G401 (cell line): ENCODE results near the gene FTH1. TPM values are rescaled to one million over a fixed set of nuclear protein-coding genes. Genes with fewer than 3 reads are reported as not detected.

Source experiments
- DNase-seq: peaks from one replicate; pipeline ENCODE4 v3.0.0-alpha.2; 2015; ENCODE audit warnings: low spot score
- in situ Hi-C: cut with HindIII; loops from 2 replicates; pipeline ENCODE4 v1.10.0; 2016; ENCODE audit warnings: low sequenced_read_pairs, mixed read lengths
- total RNA-seq: library from RNA; depleted of rRNA; stranded (reverse); fragments of >200 nt; shearing (Covaris generic); gene quantifications from 2 replicates; pipeline ENCODE4 v1.2.3, GENCODE V29; 2014

FTH1 gene
- total RNA-seq, 1 experiment from 2014 or later, result 699 TPM

DNA sequence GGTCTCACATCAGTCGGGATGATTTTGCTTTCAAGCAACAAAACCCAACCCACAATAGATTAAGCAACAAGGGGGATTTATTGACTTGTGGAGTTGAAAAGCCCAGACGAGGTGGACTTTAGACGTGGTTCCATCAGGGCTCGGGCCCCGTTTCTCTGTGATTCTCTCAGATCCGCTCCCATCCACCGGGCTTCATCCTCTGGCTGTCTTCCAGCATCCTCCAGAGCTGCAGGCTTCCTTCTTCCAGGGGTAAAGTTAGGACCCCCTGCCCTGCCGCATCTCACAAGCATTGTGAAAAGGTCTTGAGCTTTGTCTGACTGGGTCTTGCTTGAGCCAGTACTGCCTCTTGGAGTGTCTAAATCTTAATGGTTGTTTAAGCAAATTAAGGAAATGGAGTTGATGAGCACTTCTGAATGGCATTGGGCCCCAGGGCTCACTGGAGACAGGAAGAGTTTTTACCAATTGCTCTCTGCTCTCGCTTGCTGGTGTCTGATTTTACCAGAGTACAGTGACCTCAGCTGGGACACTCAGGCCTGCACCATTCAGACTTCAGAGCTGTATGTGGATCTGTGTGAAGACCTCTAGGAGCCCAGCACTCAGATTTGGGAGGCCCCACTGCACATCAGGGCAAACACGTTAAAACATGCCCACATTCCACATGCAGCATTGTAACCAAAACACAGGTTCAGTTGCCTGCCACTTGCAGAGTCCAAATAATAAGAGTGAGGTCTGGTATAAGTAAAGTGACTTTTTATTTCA lies 13.5 kb upstream of the FTH1 start:
- DNase-seq, result no peak
- in situ Hi-C loops, result no loop called here

DNA sequence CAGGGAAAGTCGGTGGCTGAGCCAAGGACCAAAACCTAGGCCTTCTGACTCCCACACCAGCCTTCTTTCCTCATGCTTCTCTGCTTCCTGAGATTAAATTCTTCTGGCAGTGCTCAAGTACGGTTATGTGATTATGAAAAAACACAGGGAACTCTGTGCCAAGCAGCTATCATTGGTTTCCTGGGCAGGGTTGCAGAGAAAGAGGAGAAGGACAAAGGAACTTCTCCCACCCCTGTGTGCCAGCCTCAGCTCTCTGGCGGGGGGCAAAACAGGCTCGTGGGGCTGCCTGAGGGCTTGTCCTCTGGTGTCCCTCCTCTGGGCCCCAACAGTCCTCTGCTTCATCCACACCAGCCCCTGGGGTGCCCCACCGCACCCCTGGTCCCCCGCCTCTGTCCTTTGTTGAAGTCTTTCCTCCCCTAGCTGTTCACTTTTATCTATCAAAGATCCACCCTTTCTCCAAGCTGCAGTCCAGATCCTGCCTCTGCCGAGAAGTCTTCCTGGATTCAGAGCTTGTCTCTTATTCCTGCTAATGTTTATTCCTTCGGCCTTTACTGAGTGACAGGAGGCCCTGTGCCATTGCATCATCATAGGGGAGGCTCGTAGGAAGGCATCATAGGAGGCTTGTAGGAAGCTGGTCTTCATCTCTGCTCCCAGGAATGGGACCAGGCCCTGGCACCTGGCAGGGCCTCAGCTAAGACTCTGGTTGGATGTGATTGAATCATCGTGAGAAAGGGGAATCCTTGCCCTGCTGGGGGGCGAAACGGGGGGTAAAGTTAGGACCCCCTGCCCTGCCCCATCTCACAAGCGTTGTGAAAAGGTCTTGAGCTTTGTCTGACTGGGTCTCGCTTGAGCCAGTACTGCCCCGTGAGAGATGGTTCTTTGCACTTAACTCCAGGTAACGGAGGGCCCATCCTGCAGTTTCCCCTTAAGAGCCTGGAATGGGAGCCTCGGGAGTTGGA lies 11.5 kb upstream of the FTH1 start:
- no peak for DNase-seq
- in situ Hi-C loops, result no loop called here

DNA sequence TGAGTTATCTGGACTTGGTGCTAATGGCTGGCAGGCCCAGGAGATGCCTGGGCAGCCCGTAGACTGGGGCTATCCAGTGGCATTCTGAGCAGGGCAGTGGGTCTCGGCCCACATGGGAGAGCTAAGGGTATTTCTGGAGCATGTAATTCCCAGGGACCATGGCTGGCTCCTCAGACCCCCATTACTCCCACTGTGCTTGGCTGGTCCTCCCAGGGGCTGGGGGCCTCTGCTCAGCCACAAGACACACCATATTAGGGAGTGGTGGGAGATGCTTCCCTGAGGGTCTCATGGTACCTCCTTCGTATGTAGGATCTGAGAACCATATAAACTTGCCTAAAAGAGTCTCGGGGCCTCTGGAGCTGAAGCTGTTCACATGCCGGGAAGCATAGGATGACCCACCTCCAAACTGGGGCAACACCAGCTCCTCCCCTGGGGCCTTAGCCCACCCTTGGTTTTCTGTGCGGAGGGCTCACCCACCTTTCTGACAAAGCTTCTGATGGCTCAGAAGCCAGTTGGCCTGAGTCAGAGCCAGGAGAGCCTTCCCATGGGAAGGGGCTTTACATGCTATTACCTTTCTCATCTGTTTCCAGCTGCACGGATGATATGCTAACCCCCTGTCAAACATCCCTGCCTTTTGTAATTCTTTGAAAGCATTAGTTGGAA lies 9.5 kb upstream of the FTH1 start:
- no peak for DNase-seq
- in situ Hi-C loops, result no loop called here

DNA sequence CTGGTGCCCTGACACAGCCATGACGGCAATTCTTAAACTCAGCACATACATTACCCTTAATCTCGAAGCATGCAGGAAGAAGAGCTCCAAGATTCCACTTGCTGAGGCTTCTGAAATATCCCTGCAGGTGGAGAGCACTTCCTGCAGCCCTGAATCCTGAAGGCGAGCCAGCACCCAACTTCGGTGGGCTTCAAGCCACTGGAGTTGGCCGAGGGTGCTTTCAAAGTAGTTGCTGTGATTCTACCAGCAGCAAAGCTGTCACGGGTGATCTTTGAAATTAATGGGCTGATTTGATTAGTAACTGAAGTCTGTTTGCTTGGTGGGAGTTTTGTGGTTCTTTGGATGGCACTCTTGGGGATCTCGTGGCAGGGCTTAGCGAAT lies 9.0 kb upstream of the FTH1 start:
- DNase-seq, result no peak
- in situ Hi-C loops, result no loop called here

DNA sequence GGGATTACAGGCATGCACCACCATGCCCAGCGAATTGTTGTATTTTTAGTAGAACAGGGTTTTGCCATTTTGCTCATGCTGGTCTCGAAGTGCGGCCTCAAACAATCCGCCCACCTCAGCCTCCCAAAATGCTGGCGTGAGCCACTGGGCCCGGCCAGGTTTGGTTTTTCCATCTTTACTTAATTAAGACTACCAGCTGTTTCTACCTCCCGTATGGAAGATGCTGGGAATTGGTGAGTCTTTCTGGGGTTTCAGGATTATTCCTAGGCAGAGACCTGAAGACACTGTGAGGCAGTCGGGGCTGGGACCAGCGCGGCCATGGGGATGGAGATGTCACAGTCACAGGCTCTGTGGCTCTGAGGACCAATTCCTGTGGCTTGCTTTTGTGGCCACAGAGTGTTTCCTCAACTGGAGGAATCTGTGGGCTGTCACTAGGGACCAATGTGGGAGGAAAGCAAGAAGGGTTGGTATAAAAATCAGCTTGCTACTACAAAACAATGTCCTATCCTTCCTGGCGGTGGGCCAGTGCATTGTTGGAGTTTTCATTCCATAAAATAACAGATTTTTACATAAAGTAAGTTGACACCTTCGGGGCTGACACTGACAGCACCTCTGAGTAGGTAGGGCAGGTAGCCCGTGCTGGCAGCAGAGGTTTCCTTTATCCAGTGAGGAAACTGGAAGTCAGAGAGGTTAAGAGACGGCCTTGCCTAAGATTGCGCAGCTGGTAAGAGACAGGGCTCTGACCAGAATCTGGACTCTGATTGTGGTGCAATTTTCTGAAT lies 8.4 kb upstream of the FTH1 start:
- no peak for DNase-seq

DNA sequence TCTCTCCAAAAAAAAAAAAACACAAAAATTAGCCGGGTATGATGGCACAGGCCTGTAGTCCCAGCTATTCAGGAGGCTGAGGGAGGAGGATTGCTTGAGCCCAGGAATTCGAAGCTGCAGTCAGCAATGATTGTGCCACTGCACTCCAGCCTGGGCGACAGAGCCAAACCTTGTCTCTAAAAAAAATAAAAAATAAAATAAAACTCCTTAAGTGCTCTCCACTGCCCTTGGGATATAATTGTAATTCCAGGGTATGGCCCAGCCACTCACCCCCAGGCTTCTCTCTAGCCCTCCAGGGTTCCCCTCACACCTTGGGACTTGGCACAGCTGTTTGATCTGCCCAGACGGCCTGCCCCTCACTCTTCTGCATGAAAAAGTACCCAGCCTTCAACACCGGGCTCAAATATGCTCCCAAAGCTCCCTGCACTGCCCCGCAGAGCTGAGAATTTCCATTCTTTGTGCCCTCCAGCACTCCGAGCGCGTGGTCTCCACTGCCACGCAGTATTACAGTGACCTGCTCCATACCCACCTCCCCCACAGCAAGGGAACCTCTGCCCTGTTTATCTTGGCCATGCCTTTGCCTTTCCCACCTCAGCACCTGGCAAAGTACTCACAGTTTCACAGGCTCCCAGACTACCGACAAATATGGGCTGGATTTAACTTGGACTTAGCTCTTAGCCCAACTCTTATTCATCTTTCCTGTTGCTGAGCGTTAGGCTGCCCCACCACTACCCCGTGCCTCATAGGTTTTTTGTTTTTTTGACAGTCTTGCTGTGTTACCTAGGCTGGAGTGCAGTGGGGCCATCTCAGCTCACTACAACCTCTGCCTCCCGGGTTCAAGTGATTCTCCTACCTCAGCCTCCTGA lies 7.6 kb upstream of the FTH1 start:
- in situ Hi-C loops, result no loop called here
- DNase-seq, result no peak

More for the DNA sequence above, 8.4 kb upstream of the FTH1 start:
- in situ Hi-C loops, result no loop called here

DNA sequence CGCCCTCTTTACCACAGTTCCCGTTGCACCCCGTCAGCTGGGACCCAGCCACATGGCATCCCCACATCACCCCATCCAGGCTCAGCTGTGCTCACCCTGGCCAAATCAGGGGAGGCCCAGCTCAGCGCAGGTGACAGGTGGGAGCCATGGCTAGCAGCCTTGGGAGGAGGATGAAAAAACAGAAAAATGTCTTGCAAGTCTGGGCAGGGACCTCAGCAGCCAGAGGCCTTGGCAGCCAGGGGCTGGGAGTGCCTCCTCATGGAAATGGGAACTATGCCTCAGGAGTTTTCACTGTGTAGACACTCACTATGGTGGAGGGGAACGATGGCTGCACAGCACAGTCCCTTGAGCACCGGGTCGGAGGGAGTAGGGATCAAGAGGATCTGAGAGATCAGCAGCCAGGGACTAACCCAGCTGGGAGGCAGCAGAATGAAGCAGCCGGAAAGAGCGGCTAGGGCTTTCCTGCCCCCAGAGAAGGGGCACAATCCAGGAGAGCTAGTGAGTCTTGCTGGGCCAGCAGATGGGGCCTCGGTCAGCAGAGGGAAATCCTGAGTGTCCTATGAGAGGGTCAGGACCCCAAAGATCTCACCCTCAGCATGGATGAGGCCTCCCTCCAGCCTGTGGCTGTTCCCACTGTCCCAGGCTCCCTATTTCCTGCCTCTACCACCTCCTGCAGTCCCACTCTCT lies 6.2 kb upstream of the FTH1 start:
- peak; percentile 13 for DNase-seq
- in situ Hi-C loops, result no loop called here

DNA sequence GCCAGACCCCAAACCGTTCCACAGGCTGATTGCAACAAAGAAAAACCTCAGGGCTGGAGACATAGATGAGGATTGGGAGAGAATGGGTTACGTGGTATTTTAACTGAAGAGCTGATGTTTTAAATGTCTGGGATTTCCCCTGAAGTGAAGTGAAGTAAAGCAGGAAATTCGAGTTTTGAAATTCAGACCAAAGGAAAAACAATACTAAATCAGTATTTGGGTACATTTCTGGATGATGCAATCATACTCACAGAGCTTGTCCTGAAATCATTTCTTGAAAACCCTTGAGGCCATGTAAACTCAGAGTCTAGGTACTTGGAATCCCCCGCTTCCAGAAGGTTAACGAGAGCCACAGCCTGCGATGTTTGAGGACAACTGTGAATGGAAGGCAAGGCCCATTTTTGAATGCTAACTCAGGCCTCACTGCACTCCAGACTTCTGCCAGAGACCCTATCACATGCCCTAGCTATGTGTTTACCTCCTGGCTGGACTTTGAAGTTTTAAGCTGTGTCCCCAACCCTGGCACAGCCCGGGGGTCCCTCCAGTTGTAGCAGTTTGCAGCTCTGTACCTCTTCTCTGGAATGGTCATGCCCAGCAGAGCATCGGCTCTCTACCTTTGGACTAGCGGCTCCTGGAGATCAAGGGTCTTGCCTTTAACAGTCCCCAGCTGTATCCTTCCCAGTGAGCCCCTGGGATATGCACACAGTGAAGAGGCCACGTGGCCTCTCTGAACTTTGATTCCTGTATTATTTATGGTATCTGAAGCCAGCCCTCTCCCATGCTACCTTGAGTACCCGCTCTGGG lies 5.4 kb upstream of the FTH1 start:
- peak; percentile 23 for DNase-seq
- in situ Hi-C loops, result no loop called here

DNA sequence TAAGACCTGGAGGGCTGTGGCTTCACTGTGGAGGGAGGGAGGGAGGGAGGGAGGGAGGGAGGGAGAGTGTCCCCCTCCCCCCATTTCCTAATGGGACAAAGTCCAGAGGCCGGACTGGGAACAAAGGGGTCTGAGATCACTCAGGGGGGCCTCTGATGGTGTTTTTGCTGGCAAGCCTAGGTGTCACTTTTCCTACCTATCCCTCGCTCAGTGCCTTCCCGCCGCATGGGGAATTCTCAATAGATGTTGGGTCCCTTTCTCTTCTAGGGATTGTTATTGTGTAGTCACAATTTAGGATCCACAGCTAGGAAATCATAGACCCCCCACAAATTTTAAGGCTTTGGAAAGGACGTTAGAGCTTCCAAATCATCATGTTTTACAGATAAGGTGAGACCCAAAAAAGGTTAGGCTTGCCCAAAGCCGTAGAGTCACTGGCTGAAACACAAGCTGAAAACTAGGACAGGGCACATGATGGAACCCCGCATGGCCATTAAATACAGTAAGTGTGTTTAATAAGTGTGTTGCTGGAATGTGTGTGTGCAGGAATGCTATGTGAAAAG lies 4.8 kb upstream of the FTH1 start:
- peak; percentile 43 for DNase-seq
- in situ Hi-C loops, result no loop called here

DNA sequence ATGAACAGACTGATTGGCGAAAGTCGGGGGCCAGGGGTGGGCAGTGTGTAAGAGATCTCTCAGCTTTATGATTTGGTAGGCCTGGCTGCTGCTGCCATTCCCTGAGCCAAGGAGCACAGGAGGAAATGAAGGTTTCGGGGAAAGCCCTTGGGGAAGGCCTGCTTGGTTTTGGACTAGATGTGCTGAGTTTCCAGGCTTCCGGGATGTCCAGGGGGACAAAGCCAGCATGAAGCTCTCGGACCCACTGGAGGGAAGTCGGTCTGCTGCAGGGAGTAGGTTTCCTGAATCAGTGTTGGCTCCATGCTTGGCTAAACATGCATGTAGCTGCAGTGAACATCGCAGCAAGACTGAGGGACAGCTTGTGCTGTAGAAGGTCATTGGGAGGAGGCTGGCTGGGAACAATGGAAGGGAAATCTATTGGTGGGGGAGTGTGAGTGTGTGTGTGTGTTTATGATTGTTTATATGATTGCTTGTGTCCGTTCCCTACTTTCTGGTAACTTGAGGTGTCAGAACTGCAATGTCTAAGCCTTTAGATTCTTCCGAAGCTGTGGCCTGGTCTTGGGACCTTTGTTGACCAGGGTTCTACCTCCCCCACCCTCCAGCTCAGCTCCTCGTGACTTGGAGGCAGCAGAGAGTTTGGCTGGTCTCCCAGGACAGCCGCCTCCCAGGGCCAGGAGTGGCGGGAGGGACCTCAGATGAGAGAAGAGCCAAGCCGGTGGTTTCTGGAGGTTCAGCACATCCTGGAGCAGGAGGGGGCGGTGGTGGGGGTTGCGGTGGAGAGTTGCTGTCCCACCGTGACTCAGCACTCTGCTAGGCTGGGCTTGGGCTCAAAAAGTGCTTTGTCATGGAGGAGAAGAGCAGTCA lies 4.0 kb upstream of the FTH1 start:
- in situ Hi-C loops, result no loop called here
- DNase-seq, result peak; percentile 95

DNA sequence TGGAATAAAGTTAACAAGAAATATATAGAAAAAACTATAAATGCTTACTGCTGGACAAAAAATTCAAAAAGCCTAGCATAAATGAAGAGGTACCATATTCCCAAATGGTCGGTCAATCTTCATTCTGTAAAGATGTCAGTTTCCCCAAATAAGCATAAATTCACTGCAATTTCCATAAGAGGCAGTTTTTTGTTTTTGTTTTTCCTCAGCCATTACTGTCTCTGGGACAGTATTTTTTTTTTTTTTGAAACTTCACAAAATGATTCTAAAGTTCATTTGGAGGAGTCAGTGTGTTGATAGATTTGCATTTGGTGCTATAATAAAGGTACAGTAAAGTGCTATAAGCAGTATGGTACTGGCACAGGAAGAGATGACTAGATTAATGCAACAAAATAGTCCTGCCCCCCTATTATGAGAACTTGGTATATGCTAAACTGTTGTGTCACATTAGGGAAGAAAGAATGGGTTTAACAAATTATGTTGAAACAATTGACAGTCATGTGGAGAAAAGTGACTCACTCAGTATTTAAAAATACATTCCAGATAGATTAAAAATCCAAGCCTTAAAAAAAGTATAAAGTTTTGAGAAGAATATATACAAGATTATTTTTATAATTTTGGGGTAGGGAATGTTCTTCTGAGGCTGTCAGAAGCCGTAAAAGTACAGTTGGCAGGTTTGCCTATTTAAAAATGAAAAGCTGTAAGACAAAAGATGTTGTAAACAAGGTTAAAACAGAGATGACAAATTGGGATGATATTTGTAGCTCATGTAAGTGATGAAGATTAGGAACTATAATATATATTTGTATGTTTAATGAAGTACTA lies 2.6 kb upstream of the FTH1 start:
- in situ Hi-C loops, result no loop called here

DNA sequence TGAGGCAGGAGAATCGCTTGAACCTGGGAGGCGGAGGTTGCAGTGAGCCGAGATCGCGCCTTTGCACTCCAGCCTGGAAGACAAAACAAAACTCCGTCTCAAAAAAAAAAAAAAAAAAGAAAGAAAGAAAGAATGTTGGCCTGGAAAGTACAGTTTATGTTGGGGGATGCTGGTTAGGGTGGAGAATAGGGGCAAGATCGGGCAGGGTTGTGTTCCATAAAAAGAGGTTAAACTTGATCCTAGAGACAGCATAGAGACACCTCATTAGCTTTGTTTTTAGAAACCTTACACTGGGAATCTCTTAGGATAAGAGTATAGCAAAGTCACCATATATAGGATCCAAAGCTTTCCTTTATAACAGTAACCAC lies 1.9 kb upstream of the FTH1 start:
- in situ Hi-C loops, result no loop called here

More for the DNA sequence above, 2.6 kb upstream of the FTH1 start:
- no peak for DNase-seq

DNA sequence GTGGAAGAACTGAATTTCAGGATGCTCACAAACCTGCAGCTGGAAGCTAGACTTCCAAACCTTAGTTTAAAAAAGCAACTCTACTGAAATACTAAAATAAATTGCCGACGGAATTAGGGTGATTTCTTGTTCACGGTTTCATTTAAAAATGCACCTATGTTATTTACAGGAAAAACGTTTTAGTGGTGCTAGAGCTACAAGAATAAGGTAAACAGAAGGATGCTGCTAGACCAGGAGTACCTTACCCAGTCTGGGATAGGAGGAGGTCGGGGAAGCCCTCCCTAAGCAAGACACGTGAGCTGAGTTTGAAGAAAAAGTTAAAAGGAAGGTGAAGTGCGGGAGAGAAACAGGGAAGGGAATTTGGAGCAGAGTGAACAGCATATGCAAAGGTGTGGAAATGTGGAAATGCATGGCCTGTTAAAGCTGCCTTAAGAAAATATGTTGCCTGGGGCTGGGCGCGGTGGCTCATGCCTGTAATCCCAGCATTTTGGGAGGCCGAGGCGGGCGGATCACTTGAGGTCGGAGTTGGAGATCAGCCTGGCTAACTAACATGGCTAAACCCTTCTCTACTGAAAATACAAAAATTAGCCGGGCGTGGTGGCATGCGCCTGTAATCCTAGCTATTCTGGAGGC lies 1.4 kb upstream of the FTH1 start:
- no peak for DNase-seq
- in situ Hi-C loops, result no loop called here

More for the DNA sequence above, 1.9 kb upstream of the FTH1 start:
- DNase-seq, result no peak

DNA sequence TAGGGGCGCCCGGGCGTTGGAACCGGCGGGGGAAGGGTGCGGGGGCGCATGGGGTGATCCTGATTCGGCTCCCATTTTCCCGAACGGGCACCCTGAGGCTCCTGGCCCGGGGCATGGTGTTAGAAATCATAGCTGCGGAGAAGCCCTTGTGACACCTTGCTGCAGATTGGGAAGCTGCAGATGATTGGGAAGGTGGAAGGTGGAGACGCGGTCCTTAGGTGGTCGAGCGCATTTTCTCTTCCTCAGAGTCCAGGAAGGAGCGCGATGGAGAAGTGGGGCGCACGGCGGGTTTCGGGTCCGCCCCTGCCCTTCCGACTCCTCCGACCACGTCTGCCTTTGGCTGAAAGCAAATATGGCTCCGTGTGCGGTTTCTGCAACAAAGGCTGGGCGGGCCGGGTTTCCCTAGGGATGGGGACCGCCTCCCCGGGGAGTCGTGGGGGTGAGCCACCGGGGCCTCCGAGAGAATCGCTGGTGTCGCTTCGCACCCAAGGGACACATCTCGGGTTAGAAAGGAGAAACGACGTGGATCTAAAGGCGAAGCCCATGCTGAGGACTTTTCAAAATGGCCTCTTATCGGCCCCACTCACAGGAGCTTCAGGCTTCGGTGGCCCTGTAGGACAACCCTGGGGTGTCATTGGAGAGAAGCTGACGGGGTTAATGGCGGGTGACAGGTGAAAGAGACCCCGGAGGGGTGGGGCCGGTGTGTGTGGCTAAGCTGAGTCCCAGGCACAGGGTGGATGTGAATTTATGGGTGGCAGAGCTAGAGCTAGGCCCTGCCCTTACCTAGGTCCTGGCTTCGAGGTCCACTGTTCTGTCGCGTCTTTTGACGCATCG lies 707 bp upstream of the FTH1 start:
- DNase-seq, result peak; percentile 42
- in situ Hi-C loops, result no loop called here
